Measurements from ENCODE around the gene SENP7. TPM values are rescaled to one million over a fixed set of nuclear protein-coding genes. Genes with fewer than 3 reads are reported as not detected.

SENP7 gene
- total RNA-seq, 1 donor, result 11.2 TPM

DNA sequence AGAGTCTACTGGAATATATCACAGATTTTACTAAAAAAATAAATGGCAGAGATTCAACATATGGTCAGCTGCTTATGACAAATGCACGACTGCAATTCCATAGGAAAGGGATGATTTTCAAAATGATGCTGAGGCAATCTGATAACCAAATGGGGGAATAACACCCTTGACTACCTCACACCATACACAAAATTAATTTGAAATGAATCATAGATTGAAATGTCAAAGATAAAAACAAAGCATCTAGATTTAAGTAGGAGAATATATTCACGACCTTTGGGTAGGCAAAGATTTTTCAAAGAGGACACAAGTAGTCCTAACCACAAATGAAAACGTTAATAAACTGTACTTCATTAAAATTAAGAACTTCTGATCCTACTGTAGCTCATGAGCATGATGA lies 11.2 kb downstream of the SENP7 start:
- DNase-seq (ENCODE audit: insufficient read length, low spot score, missing footprints), result no peak
- Histone ChIP-seq H3K4me3 (ENCODE audit: insufficient read depth, low read length) (no peak overlapping the region), H3K9me3 (ENCODE audit: low read depth, low read length) (no peaks in the 10 kb centered on the region), H3K27me3 (ENCODE audit: insufficient read depth, low read length) (no peaks in the 10 kb centered on the region), H3K27ac (ENCODE audit: low read depth, low read length) (no peak overlapping the region), H3K4me2 (ENCODE audit: insufficient read depth, low read length) (no peak overlapping the region), H3K79me2 (ENCODE audit: insufficient read depth, low read length) (peaks cover 8% of the 10 kb centered on the region), H3K4me1 (ENCODE audit: insufficient read depth, low read length) (no peaks in the 10 kb centered on the region), H2AFZ (ENCODE audit: low read length) (no peak overlapping the region), H4K20me1 (ENCODE audit: insufficient read depth, low read length) (no peaks in the 10 kb centered on the region), H3K36me3 (ENCODE audit: insufficient read depth, low read length) (no peaks in the 10 kb centered on the region)
- TF ChIP-seq, protein P1, sequence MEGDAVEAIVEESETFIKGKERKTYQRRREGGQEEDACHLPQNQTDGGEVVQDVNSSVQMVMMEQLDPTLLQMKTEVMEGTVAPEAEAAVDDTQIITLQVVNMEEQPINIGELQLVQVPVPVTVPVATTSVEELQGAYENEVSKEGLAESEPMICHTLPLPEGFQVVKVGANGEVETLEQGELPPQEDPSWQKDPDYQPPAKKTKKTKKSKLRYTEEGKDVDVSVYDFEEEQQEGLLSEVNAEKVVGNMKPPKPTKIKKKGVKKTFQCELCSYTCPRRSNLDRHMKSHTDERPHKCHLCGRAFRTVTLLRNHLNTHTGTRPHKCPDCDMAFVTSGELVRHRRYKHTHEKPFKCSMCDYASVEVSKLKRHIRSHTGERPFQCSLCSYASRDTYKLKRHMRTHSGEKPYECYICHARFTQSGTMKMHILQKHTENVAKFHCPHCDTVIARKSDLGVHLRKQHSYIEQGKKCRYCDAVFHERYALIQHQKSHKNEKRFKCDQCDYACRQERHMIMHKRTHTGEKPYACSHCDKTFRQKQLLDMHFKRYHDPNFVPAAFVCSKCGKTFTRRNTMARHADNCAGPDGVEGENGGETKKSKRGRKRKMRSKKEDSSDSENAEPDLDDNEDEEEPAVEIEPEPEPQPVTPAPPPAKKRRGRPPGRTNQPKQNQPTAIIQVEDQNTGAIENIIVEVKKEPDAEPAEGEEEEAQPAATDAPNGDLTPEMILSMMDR (IDR thresholded peaks at IDR 0.05; ENCODE audit: extremely low read depth, low read depth, low read length), result no peak

DNA sequence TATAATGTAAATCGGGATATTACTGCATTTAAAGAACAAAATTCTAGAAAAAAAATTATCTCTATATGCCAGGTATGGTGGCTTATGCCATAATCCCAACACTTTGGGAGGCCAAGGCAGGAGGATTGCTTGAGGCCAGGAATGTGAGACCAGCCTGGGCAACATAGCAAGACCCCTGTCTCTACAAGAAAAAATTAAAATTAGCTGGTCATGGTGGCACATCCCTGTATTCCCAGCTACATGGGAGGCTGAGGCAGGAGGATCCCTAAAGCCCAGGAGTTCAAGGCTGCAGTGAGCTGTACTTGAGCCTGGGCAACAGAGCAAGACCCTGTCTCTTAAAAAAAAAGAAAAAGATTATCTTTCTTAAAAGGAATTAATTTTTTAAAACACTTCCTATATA lies 12.8 kb downstream of the SENP7 start:
- Histone ChIP-seq H3K27me3 (ENCODE audit: insufficient read depth, low read length) (no peaks in the 10 kb centered on the region), H2AFZ (ENCODE audit: low read length) (no peak overlapping the region), H3K9me3 (ENCODE audit: low read depth, low read length) (no peaks in the 10 kb centered on the region), H4K20me1 (ENCODE audit: insufficient read depth, low read length) (no peaks in the 10 kb centered on the region), H3K4me2 (ENCODE audit: insufficient read depth, low read length) (no peak overlapping the region), H3K79me2 (ENCODE audit: insufficient read depth, low read length) (peaks cover 8% of the 10 kb centered on the region), H3K27ac (ENCODE audit: low read depth, low read length) (no peak overlapping the region), H3K36me3 (ENCODE audit: insufficient read depth, low read length) (no peaks in the 10 kb centered on the region), H3K4me3 (ENCODE audit: insufficient read depth, low read length) (no peak overlapping the region), H3K4me1 (ENCODE audit: insufficient read depth, low read length) (no peaks in the 10 kb centered on the region)
- TF ChIP-seq, protein P1 (IDR thresholded peaks at IDR 0.05; ENCODE audit: extremely low read depth, low read depth, low read length), result no peak
- no peak for DNase-seq (ENCODE audit: insufficient read length, low spot score, missing footprints)

- H3K79me2 ChIP-seq (ENCODE audit: insufficient read depth, low read length), result peaks cover 2% of the 10 kb centered on the region
- no peak overlapping the region for H3K4me3 ChIP-seq (ENCODE audit: insufficient read depth, low read length)
- H3K4me2 ChIP-seq (ENCODE audit: insufficient read depth, low read length), result no peak overlapping the region
- DNase-seq (ENCODE audit: insufficient read length, low spot score, missing footprints), result no peak
- no peaks in the 10 kb centered on the region for H4K20me1 ChIP-seq (ENCODE audit: insufficient read depth, low read length)
- TF ChIP-seq, protein P1 (IDR thresholded peaks at IDR 0.05; ENCODE audit: extremely low read depth, low read depth, low read length), result no peak
- no peak overlapping the region for H3K27ac ChIP-seq (ENCODE audit: low read depth, low read length)
- no peaks in the 10 kb centered on the region for H3K4me1 ChIP-seq (ENCODE audit: insufficient read depth, low read length)
- H3K9me3 ChIP-seq (ENCODE audit: low read depth, low read length), result no peaks in the 10 kb centered on the region
- no peak overlapping the region for H2AFZ ChIP-seq (ENCODE audit: low read length)
- no peaks in the 10 kb centered on the region for H3K36me3 ChIP-seq (ENCODE audit: insufficient read depth, low read length)
- no peaks in the 10 kb centered on the region for H3K27me3 ChIP-seq (ENCODE audit: insufficient read depth, low read length)
Observed at GRCh38 chr3:101497803-101498202, 15.2 kb downstream of the SENP7 start.

- no peak overlapping the region for H3K27ac ChIP-seq (ENCODE audit: low read depth, low read length)
- H4K20me1 ChIP-seq (ENCODE audit: insufficient read depth, low read length), result no peaks in the 10 kb centered on the region
- no peaks in the 10 kb centered on the region for H3K79me2 ChIP-seq (ENCODE audit: insufficient read depth, low read length)
- TF ChIP-seq, protein P1 (IDR thresholded peaks at IDR 0.05; ENCODE audit: extremely low read depth, low read depth, low read length), result no peak
- H3K4me1 ChIP-seq (ENCODE audit: insufficient read depth, low read length), result no peaks in the 10 kb centered on the region
- no peaks in the 10 kb centered on the region for H3K36me3 ChIP-seq (ENCODE audit: insufficient read depth, low read length)
- H3K9me3 ChIP-seq (ENCODE audit: low read depth, low read length), result no peaks in the 10 kb centered on the region
- no peaks in the 10 kb centered on the region for H3K27me3 ChIP-seq (ENCODE audit: insufficient read depth, low read length)
- H3K4me2 ChIP-seq (ENCODE audit: insufficient read depth, low read length), result no peak overlapping the region
- DNase-seq (ENCODE audit: insufficient read length, low spot score, missing footprints), result no peak
- H3K4me3 ChIP-seq (ENCODE audit: insufficient read depth, low read length), result no peak overlapping the region
- no peak overlapping the region for H2AFZ ChIP-seq (ENCODE audit: low read length)
Observed at GRCh38 chr3:101495552-101495951, 17.5 kb downstream of the SENP7 start.

Measured in osteoblast (primary cell).